Esophagus squamous epithelium (tissue), 5 donors: ENCODE results near the gene PCLO. TPM values are rescaled to one million over a fixed set of nuclear protein-coding genes. Genes with fewer than 3 reads are reported as not detected.

ENCODE experiments used
- DNase-seq: peaks from one replicate; lab custom pipeline; 2025; lab: John Stamatoyannopoulos, UW
- H3K27ac ChIP-seq, 4 donors: fragments of 200-600 bp; sonication (generic); one replicate each; pipeline ENCODE4 v1.5.1; 2016 to 2019; ENCODE audit warnings: mild to moderate bottlenecking in 1 of 4
- H3K27me3 ChIP-seq, 4 donors: fragments of 200-600 bp; sonication (generic); 1 replicate in 3 of 4; 2 replicates in 1 of 4; pipeline versions ENCODE4 v1.5.1 to v1.6.0; 2017 to 2021; ENCODE audit warnings: antibody characterized with exemption in 1 of 4
- H3K36me3 ChIP-seq, 3 donors: fragments of 200-600 bp; sonication (generic); one replicate each; pipeline ENCODE4 v1.5.1; 2016 to 2019
- H3K4me1 ChIP-seq, 3 donors: fragments of 200-600 bp; sonication (generic); one replicate each; pipeline ENCODE4 v1.5.1; 2017 to 2019
- H3K4me3 ChIP-seq, 4 donors: fragments of 200-600 bp; sonication (generic); 1 replicate in 3 of 4; 2 replicates in 1 of 4; pipeline ENCODE4 v1.5.1; 2016 to 2019; ENCODE audit warnings: mild to moderate bottlenecking in 2 of 4, moderate library complexity in 1 of 4
- H3K9me3 ChIP-seq, 3 donors: fragments of 200-600 bp; sonication (generic); one replicate each; pipeline ENCODE4 v1.5.1; 2016 to 2019
- CTCF ChIP-seq, 6 experiments: fragments of 450-650 bp in 4 of 6; fragments of 200-600 bp in 2 of 6; sonication (generic) in 2 of 6; IDR thresholded peaks; one replicate each; pipeline ENCODE4 v1.5.1; 2016 to 2019; ENCODE audit warnings: antibody characterized with exemption in 6 of 6, mild to moderate bottlenecking in 4 of 6, moderate library complexity in 4 of 6
- POLR2A ChIP-seq, 4 donors: fragments of 450-650 bp; IDR thresholded peaks; one replicate each; pipeline ENCODE4 v1.6.1; 2017; ENCODE audit warnings: antibody characterized with exemption in 4 of 4, mild to moderate bottlenecking in 4 of 4, moderate library complexity in 3 of 4
- WGBS, 2 donors: methylation state at CpG; one replicate each; pipeline ENCODE4 v1.1.5; 2018; 5-methylcytosine and 5-hydroxymethylcytosine counted together
- intact Hi-C: fragments of 100-400 bp; cut with DNase I; formaldehyde crosslinking; loops from one replicate; pipeline ENCODE4 v1.15.0; 2022
- total RNA-seq, 4 donors: library from RNA; depleted of rRNA; stranded (reverse); fragments of >200 nt; gene quantifications; one replicate each; pipeline ENCODE4 v1.1.0, GENCODE V29; 2016
- donor health status: DM: yes; HTN: yes; CAD: no.

Gene PCLO
- total RNA-seq, 4 donors from 2014 or later = 3.3 to 17.8 (median 5.3) TPM

GRCh38 chr7:82732677-82733076, 430.0 kb downstream of the PCLO start:
- no peak for TF ChIP-seq CTCF (IDR thresholded peaks at IDR 0.05)
- TF ChIP-seq POLR2A (IDR thresholded peaks at IDR 0.05) = no peak
- Histone ChIP-seq H3K27ac (no peak overlapping the region), H3K27me3 (no peaks in the 10 kb centered on the region), H3K4me1 (no peaks in the 10 kb centered on the region), H3K36me3 (no peaks in the 10 kb centered on the region), H3K4me3 (no peak overlapping the region), H3K9me3 (no peaks in the 10 kb centered on the region)
- DNase-seq = no peak
- intact Hi-C loops = no loop called here
- WGBS, 2 donors = 60 to 76% methylated on average over 3 of the region's 3 CpGs

GRCh38 chr7:82729172-82730030, 433.3 kb downstream of the PCLO start:
- H3K27me3 ChIP-seq = no peaks in the 10 kb centered on the region
- H3K36me3 ChIP-seq = no peaks in the 10 kb centered on the region
- no peaks in the 10 kb centered on the region for H3K9me3 ChIP-seq
- no peak overlapping the region for H3K27ac ChIP-seq
- WGBS, 2 donors = 31 to 35% methylated on average over 8 of the region's 8 CpGs
- no peaks in the 10 kb centered on the region for H3K4me1 ChIP-seq
- no peak for DNase-seq
- H3K4me3 ChIP-seq = no peak overlapping the region
- TF ChIP-seq POLR2A (IDR thresholded peaks at IDR 0.05) (no peak), CTCF (IDR thresholded peaks at IDR 0.05) (peak in 5 of 6 experiments; percentile 43 to 63 (median 45))
- intact Hi-C loops = loop anchor here (5.0 kb wide), 1 partner anchor 687 kb away; no protein-coding TSS in a partner anchor

GRCh38 chr7:82726038-82726800, 436.5 kb downstream of the PCLO start:
- no peak for DNase-seq
- Histone ChIP-seq H3K4me3 (no peak overlapping the region), H3K27me3 (no peaks in the 10 kb centered on the region), H3K4me1 (no peaks in the 10 kb centered on the region), H3K9me3 (no peaks in the 10 kb centered on the region), H3K36me3 (no peaks in the 10 kb centered on the region), H3K27ac (no peak overlapping the region)
- 64 to 69% methylated on average over 7 of the region's 7 CpGs for WGBS, 2 donors
- intact Hi-C loops = loop anchor here (5.0 kb wide), 1 partner anchor 684 kb away; no protein-coding TSS in a partner anchor
- TF ChIP-seq POLR2A (IDR thresholded peaks at IDR 0.05) = no peak
- no peak for TF ChIP-seq CTCF (IDR thresholded peaks at IDR 0.05)

- TF ChIP-seq POLR2A (IDR thresholded peaks at IDR 0.05) (no peak), CTCF (IDR thresholded peaks at IDR 0.05) (no peak)
- no peaks in the 10 kb centered on the region for H3K9me3 ChIP-seq
- H3K4me3 ChIP-seq = no peak overlapping the region
- no peak for DNase-seq
- H3K27me3 ChIP-seq = no peaks in the 10 kb centered on the region
- H3K4me1 ChIP-seq = no peaks in the 10 kb centered on the region
- no peak overlapping the region for H3K27ac ChIP-seq
- H3K36me3 ChIP-seq = no peaks in the 10 kb centered on the region
- WGBS, 2 donors = 43 to 44% methylated on average over 1 of the region's 1 CpG
- intact Hi-C loops = no loop called here
Measured at GRCh38 chr7:82723411-82723810, 439.3 kb downstream of the PCLO start.

GRCh38 chr7:82722946-82723345, 439.7 kb downstream of the PCLO start:
- intact Hi-C loops = no loop called here
- Histone ChIP-seq H3K9me3 (no peaks in the 10 kb centered on the region), H3K36me3 (no peaks in the 10 kb centered on the region), H3K4me1 (no peaks in the 10 kb centered on the region), H3K4me3 (no peak overlapping the region), H3K27ac (no peak overlapping the region), H3K27me3 (no peaks in the 10 kb centered on the region)
- WGBS, 2 donors = 39 to 61% methylated on average over 3 of the region's 3 CpGs
- no peak for TF ChIP-seq CTCF (IDR thresholded peaks at IDR 0.05)
- no peak for TF ChIP-seq POLR2A (IDR thresholded peaks at IDR 0.05)
- DNase-seq = no peak
